HG02870 (cell line): ENCODE data around the gene ATE1.
A peak's percentile ranks its signal among the peaks of the same experiment; 100 is the strongest.
"Not testable (repeated sequence)": the region's sequence is repeated elsewhere in the genome, so short reads cannot be mapped to it uniquely, and the experiment has no call there.

Experiments used
- ATAC-seq: cut with Tn5 transposase; IDR thresholded peaks from one replicate; pipeline ENCODE4 v1.9.1; 2021; ENCODE audit warnings: mild to moderate bottlenecking, moderate library complexity; ENCODE audit not compliant: unreplicated experiment

The ATE1 gene

DNA sequence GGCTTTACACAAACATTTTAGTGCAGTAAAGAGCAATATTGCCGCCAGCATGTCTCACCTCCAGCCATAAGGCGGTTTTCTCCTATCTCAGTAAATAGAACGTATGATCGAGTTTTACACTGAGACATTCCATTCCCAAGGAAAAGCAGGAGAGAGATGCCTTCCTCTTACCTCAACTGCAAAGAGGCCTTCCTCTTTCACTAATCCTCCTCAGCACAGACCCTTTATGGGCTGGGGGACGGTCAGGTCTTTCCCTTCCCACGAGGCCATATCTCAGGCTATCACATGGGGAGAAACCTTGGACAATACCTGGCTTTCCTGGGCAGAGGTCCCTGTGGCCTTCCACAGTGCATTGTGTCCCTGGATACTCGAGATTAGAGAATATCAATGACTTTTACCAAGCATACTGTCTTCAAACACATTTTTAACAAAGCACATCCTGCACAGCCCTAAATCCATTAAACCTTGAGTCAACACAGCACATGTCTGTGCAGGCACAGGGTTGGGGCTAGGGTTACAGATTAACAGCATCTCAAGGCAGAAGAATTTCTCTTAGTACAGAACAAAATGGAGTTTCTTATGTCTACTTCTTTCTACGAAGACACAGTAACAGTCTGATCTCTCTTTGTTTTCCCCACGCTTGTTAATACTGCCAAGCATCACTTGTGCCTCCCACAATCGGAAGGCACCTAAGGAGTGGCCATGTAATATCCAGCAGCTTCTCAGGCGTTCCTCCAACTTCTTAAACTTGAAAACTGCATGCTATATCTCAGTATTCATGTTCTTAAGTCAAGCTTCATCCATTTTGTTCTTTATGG is 2.6 kb upstream of the ATE1 start:
- ATAC-seq = not testable (repeated sequence)

DNA sequence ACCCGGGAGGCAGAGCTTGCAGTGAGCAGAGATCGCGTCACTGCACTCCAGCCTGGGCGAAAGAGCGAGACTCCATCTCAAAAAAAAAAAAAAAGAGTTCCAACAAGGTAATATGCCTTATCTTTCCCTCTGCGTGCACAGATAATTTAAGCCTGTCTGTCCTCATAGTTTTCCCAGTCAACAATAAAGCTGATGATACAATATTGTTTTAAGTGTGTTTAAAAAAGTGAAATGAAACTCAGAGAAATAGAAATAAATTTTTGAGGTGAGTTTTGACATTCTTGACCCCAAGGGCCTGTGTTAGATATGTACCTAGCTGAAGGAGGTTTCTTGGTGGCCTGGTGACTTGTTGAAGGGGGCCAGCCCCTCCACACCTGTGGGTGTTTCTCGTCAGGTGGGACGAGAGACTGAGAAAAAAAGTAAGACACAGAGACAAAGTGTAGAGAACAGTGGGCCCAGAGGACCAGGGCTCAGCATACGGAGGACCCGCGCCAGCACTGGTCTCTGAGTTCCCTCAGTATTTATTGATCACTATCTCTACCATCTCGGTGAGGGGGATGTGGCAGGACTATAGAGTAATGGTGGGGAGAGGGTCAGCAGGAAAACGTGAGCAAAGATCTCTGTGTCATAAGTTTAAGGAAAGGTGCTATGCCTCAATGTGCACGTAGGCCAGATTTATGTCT is 1.9 kb upstream of the ATE1 start:
- not testable (repeated sequence) for ATAC-seq

DNA sequence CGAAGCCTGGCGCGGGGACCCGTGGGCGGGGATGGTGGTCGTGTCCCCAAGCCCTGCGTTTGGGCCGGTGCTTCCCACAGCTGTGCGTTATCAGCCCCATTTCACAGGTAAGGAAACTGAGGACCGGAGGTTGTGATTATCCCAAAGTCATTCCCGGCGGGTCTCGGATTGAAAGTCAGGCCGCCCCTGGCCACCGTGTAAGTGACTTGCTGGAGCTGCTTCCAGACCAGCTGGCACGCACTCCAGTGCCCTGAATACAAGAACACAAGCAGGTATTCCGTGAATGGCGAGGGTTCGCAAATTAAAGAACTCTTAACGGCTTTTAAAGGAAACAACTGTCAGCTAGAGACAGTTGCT is 675 bp upstream of the ATE1 start:
- ATAC-seq = peak; percentile 9

DNA sequence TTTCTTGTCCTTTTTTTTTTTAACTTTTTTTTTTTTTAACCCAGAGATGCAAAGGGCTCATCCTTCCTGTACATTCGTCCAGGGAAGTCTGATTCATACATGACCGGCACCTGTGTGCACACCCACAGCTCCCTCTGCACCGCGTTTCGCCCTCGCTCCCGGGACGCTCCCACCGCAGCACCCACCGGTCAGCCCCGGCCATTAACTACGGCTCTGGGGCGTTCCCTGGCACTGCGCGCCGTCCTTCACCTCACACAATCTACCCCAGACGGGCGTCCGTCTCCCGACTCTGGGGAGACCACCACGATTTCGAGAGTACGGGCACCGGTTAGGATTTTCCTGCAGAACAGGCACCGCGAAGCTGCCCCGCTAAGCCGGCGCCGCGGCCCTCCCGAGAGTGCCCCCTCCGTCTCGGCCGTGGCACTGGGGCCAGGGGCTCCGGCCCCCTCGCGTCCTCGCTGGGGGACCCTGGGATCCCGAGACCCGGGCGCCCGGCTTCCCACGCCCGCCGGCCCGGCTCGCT is 452 bp downstream of the ATE1 start:
- ATAC-seq = peak; percentile 39

GRCh38 chr10:121926671-121927317 is 1.0 kb downstream of the ATE1 start:
- no peak for ATAC-seq

DNA sequence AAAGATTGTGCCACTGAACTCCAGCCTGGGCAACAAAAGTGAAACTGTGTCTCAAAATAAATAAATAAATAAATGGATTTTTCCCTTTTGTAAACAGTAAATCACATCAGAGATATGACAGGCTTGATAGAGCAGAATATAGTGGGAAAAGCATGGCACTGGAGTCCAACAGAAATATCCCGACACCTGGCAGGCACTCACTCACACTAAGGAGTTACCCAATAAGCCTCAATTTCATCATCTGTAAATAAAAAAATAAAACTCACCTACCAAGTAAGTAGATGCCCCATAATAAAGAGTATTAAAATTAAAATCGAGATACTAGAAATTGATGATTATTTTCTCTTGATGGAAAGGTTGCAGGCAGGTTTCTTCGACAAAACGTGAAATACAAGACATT is 1.7 kb downstream of the ATE1 start:
- no peak for ATAC-seq

GRCh38 chr10:121921238-121921931 is 6.4 kb downstream of the ATE1 start:
- no peak for ATAC-seq

- peak; percentile 75 for ATAC-seq
Observed at GRCh38 chr10:121919666-121920065, 8.2 kb downstream of the ATE1 start.

- ATAC-seq = not testable (repeated sequence)
Observed at GRCh38 chr10:121918800-121919199, 9.0 kb downstream of the ATE1 start.

- ATAC-seq = no peak
Observed at GRCh38 chr10:121914661-121915060, 13.2 kb downstream of the ATE1 start.

DNA sequence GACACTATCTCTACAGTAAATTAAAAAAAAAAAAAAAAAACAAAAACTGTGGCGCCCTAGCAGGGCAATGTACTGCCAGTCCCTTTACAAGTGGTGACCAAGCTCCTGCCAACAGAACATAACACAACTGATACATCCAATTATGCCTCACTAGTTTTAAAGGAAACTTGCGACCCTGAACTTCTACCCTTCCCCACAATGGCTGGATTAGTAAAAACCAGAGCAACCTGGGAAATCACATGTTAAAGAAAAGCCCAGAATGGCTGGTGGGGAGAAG is 16.5 kb downstream of the ATE1 start:
- ATAC-seq = no peak

DNA sequence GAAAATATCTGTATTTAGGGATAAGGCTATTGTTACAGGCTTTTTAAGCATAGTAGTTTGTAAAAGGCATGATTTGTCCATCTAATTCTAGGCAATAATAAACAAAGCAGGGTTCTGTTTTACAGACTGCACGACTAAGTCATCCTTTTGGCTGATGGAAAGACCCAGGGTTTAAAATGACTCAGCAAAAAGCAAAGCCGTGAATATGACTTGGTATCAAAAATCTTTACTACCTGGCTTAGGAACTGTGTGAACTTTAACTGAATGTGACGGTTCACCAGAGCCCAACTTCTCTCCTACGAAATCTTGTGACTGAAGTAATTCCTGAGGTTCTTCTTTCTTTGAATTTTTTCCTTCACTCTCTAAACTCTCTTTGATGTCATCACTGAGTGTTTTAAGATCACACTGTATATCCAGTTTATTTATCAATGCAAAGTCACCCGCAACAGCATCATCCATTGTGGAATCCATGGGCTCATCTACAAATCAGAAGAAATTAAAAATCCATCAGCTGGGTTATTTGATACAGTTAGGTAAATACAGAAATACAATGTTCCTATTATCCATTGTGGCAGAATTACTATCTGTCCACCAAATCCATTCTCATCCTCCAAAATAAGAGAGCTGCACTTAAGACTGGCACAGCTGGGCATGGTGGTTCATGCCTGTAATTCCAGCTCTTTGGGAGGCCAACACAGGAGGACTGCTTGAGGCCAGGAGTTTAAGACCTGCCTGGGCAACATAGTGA is 17.0 kb downstream of the ATE1 start:
- ATAC-seq = peak; percentile 74

DNA sequence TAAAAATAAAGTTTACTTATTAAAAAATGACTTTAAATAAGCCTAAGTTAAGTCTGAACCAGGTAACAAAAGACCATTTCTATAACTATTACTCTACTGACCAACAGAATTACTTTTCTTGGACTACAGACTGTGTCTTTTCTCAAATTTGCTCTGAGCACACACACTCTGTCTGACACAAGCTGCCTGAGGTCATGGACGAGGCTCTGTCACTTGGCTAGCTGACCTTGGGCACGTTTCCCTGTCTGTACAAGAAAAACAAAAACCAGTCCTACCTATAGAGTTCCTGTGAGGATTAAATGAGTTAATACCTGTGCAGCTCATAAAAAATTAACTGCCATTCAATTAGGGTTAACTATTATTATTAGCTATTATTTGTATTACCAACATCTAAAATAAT is 22.9 kb downstream of the ATE1 start:
- no peak for ATAC-seq

DNA sequence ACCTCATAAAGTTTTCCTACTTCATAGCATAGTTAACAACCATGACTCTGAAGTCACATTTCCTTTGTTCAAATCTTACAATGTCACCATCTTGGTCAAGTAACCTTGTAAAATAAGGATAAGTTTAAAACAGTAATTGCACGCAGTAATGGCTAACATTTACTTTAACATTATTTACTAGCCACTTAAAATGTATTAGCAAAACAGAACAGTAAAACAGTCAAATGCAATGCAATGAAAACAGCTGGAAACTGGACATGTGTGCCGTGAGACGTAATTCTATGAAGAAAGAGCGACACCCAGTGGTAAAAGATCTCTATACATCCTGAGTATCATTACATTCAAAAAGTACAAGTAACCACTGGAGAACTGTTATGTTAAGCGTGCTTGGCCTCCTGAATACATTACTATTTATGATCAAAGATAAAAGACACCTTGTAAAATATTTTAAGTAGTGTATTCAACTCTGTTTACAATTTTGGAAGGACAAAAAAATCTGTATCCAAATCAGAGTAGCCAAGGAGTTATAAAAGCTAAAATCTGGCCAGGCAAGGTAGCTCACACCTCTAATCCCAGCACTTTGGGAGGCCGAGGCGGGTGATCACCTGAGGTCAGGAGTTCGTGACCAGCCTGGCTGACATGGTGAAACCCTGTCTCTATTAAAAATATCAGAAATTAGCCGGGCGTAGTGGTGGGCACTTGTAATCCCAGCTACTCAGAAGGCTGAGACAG is 27.2 kb downstream of the ATE1 start:
- ATAC-seq = peak; percentile 77

- ATAC-seq = no peak
Observed at GRCh38 chr10:121899727-121900126, 28.1 kb downstream of the ATE1 start.

DNA sequence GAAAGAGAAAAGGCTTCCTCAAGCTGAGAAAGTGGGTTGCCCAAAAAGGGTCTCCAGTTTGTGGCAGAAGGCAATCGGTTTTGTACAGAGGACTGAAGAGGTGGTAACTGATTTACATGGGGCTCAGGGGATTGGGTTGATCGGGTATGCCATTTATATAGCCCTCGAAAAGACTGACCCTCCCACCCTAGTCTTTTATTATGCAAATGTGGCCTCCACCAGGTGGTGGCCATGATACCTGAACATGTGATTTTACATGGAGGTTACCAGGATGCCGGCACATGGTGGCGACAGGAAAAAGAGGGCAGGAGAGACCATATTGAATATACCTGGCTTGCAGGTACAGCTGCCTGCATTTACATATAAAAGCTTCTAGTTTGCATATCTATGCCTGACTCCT is 36.7 kb downstream of the ATE1 start:
- ATAC-seq = no peak

DNA sequence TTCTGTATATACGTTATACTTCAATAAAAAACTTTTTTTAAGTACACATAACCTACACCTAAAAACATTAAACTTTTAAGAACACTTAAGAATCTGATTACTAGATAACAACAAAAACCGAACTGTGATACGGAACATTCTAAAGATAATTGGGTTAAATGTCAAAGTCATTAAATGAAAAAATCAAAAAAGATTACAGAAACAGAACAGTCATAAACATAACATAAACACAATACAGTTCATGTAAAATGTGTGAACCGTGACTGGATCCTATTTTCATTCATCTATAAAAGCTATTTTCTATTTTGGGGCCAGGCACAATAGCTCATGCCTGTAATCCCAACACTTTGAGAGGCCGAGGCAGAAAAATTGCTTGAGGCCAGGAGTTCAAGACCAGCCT is 38.6 kb downstream of the ATE1 start:
- ATAC-seq = no peak

DNA sequence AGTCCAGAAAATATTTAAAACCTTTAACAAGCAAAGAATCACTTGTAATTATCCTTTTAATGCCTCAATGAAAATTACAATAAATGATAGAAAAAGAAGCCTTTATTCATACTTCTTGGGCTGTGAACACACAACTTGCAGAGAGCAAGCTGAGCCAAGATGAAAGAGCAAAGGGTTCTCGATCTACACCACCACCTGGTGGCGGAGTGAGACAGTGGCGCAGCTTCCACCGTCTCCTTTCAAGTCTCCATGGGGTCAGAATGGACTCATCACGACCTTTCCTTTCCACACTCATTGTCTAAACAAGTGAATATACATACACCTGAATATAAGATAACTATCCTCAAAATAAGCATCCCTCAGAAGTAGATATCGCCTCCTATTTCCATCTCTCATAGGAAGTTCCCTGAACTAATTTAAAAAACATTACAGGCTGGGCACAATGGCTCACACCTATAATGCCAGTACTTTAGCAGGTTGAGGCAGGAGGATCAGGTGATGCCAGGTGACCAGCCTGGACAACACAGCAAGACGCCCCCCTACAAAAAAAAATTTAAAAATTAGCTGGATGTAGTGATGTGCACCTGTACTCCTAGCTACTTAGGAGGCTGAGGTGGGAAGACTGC is 40.7 kb downstream of the ATE1 start:
- peak; percentile 53 for ATAC-seq

DNA sequence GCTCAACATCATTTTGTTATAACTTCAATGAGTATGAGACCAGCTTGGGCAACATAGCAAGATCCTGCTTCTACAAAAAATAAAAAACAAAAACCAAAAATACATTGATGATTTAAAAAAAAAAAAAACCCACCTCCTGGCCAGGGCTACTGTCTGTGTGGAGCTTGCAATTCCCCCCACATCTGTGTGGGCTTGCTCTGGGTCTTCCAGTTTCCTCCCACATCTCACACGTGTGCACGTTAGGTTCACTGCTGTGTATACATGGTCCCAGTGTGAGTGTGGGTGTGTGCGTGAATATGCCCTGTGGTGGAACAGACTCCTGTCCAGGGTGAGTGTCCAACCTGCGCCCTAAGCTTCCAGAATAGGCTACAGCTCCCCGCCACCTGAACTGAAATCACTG is 41.6 kb downstream of the ATE1 start:
- no peak for ATAC-seq

DNA sequence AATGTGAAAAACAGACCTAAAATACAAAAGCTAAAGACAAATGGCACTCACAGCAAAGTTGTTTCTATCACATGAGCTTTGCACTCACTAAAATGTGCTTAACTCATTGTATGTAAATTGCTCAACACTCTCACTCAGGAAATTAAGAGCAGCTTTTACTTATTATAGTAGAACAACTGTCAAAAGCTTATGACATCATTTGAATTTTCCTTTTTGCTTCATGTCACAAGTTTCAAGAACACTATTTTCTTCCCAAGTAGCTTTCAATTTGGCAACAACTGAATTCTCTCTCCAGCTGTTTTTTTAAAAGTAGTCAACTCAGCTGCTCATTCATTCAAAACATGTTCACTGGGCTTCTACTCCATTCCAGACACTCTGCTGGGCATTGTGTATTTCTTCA is 46.9 kb downstream of the ATE1 start:
- no peak for ATAC-seq
